Keratinocyte (primary cell): ENCODE measurements around the gene ZSWIM3. TPM values are rescaled to one million over a fixed set of nuclear protein-coding genes. Genes with fewer than 3 reads are reported as not detected.

Experiments used
- DNase-seq: peaks from one replicate; pipeline ENCODE4 v3.0.0-alpha.2; 2011; ENCODE audit warnings: low read depth, missing footprints, low spot score
- FAIRE-seq: peaks from 2 replicates; lab custom pipeline; 2011; peaks lifted over from hg19 to GRCh38; lab: Jason Lieb, UNC
- H2AFZ ChIP-seq: 2 replicates; pipeline ENCODE4 v1.6.0; 2012; ENCODE audit warnings: low read length, control low read depth, inconsistent platforms; ENCODE audit not compliant: control insufficient read depth
- H3K27ac ChIP-seq: 2 replicates; pipeline ENCODE4 v1.5.1; 2011; ENCODE audit warnings: low read length; ENCODE audit not compliant: control insufficient read depth, insufficient read depth
- H3K27me3 ChIP-seq: 3 replicates; pipeline ENCODE4 v1.6.0; 2011; ENCODE audit warnings: low read length; ENCODE audit not compliant: control insufficient read depth, insufficient read depth; ENCODE audit errors: extremely low read depth
- H3K36me3 ChIP-seq, 2 experiments: 2 replicates in 1 of 2; 3 replicates in 1 of 2; pipeline ENCODE4 v1.5.1; 2011; ENCODE audit warnings: low read length in 2 of 2, mild to moderate bottlenecking in 1 of 2; ENCODE audit not compliant: control insufficient read depth in 2 of 2, insufficient read depth in 2 of 2; ENCODE audit errors: extremely low read depth in 1 of 2
- H3K4me1 ChIP-seq: 3 replicates; pipeline ENCODE4 v1.5.1; 2011; ENCODE audit warnings: low read length; ENCODE audit not compliant: control insufficient read depth, insufficient read depth; ENCODE audit errors: extremely low read depth
- H3K4me2 ChIP-seq: 3 replicates; pipeline ENCODE4 v1.6.0; 2011; ENCODE audit warnings: low read depth, low read length; ENCODE audit not compliant: control insufficient read depth, insufficient read depth; ENCODE audit errors: extremely low read depth
- H3K4me3 ChIP-seq, 3 experiments: fragments of 200-600 bp in 1 of 3; sonication (generic) in 1 of 3; 2 replicates in 2 of 3; 3 replicates in 1 of 3; pipeline ENCODE4 v1.5.1; 2011 to 2016; ENCODE audit warnings: low read length in 3 of 3, mild to moderate bottlenecking in 3 of 3, control low read depth in 2 of 3, inconsistent platforms in 1 of 3, low read depth in 1 of 3, mixed read lengths in 1 of 3, mixed run types in 1 of 3, moderate library complexity in 1 of 3; ENCODE audit not compliant: control insufficient read depth in 2 of 3, insufficient read depth in 2 of 3; ENCODE audit errors: extremely low read depth in 1 of 3
- H3K79me2 ChIP-seq: 2 replicates; pipeline ENCODE4 v1.6.0; 2012; ENCODE audit warnings: low read length; ENCODE audit not compliant: control insufficient read depth, insufficient read depth
- H3K9ac ChIP-seq: 3 replicates; pipeline ENCODE4 v1.6.0; 2011; ENCODE audit warnings: low read length; ENCODE audit not compliant: control insufficient read depth, insufficient read depth; ENCODE audit errors: extremely low read depth
- H3K9me1 ChIP-seq: 3 replicates; pipeline ENCODE4 v1.6.0; 2011; ENCODE audit warnings: low read length; ENCODE audit not compliant: control insufficient read depth, insufficient read depth; ENCODE audit errors: extremely low read depth
- H3K9me3 ChIP-seq: 2 replicates; pipeline ENCODE4 v1.5.1; 2012; ENCODE audit warnings: low read depth, low read length; ENCODE audit not compliant: control insufficient read depth
- H4K20me1 ChIP-seq: 3 replicates; pipeline ENCODE4 v1.6.0; 2011; ENCODE audit warnings: low read length; ENCODE audit not compliant: control insufficient read depth, insufficient read depth; ENCODE audit errors: extremely low read depth
- EZH2 ChIP-seq: IDR thresholded peaks from one replicate; pipeline ENCODE4 v1.6.1; 2012; ENCODE audit warnings: inconsistent platforms, mild to moderate bottlenecking, low read length, moderate library complexity
- dilution Hi-C: fragments of 300-500 bp; cut with MboI; formaldehyde crosslinking; loops from one replicate; pipeline ENCODE4 v1.7.0; 2020; ENCODE audit warnings: low sequenced_read_pairs; ENCODE audit not compliant: extremely low pct_ligation_motif_present
- polyA plus RNA-seq, 5 experiments: library from polyadenylated mRNA; depleted of rRNA in 3 of 5; stranded (reverse) in 3 of 5; stranded (forward) in 1 of 5; unstranded in 1 of 5; fragments of >200 nt; gene quantifications; 1 replicate in 1 of 5; 2 replicates in 3 of 5; 3 replicates in 1 of 5; pipeline versions ENCODE4 v1.2.1 to v1.2.3, GENCODE V29; 2011 to 2012; ENCODE audit warnings: missing spikeins in 2 of 5, low read depth in 1 of 5, low replicate concordance in 1 of 5
- TF ChIP-seq, protein P1 (sequence below), 3 experiments: IDR thresholded peaks in 1 of 3; conservative IDR thresholded peaks in 1 of 3; optimal IDR thresholded peaks in 1 of 3; 2 replicates in 2 of 3; 3 replicates in 1 of 3; pipeline versions ENCODE3 to v1.5.1; 2011; ENCODE audit warnings: low read length in 3 of 3, mild to moderate bottlenecking in 3 of 3, moderate library complexity in 2 of 3, control low read depth in 1 of 3, inconsistent platforms in 1 of 3; ENCODE audit not compliant: insufficient read depth in 2 of 3; ENCODE audit errors: extremely low read depth in 1 of 3

ZSWIM3 gene
- polyA plus RNA-seq, 1 donor (not counting 4 experiments of a cell fraction or from before 2014, with no cell fraction given) = 2.0 TPM

DNA sequence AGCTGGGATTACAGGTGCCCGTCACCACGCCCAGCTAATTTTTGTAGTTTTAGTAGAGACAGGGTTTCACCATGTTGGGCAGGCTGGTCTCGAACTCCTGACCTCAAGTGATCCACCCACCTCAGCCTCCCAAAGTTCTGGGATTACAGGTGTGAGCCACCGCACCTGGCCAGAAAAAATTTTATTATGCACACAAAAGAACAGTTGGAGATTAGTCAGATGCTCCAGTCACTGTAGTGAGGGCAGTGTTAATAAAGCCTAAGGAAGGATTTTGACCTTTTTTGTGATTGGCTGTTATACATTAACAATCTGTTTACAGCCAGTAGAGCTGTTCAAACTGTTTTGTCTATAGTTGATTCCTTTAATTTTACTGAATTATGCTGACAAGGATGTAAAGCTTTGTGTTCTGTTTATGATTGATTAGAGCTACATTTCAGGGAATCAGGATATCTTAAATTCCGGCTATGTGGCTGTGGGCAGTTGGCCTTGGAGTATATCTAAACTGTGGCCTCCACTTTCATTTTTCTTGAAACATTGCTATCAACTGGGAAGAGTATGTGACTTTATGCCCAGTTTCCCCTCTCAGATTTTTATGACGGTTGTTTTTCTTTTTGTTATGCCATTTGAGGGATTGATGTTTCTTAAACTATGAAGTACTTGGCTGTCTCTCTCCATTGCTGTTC lies 9.9 kb downstream of the ZSWIM3 start:
- Histone ChIP-seq H3K79me2 (no peaks in the 10 kb centered on the region), H2AFZ (no peak overlapping the region), H3K9me1 (peaks cover 2% of the 10 kb centered on the region), H4K20me1 (no peaks in the 10 kb centered on the region), H3K9ac (peak overlapping the region; percentile 28), H3K27me3 (no peaks in the 10 kb centered on the region), H3K9me3 (no peaks in the 10 kb centered on the region), H3K4me3 (no peak overlapping the region), H3K36me3 (no peaks in the 10 kb centered on the region), H3K4me1 (peaks cover 18% of the 10 kb centered on the region), H3K27ac (peak overlapping the region; percentile 68), H3K4me2 (no peak overlapping the region)
- dilution Hi-C loops = no loop called here
- DNase-seq = no peak
- FAIRE-seq = no peak
- TF ChIP-seq EZH2 = no peak
- TF ChIP-seq, protein P1, sequence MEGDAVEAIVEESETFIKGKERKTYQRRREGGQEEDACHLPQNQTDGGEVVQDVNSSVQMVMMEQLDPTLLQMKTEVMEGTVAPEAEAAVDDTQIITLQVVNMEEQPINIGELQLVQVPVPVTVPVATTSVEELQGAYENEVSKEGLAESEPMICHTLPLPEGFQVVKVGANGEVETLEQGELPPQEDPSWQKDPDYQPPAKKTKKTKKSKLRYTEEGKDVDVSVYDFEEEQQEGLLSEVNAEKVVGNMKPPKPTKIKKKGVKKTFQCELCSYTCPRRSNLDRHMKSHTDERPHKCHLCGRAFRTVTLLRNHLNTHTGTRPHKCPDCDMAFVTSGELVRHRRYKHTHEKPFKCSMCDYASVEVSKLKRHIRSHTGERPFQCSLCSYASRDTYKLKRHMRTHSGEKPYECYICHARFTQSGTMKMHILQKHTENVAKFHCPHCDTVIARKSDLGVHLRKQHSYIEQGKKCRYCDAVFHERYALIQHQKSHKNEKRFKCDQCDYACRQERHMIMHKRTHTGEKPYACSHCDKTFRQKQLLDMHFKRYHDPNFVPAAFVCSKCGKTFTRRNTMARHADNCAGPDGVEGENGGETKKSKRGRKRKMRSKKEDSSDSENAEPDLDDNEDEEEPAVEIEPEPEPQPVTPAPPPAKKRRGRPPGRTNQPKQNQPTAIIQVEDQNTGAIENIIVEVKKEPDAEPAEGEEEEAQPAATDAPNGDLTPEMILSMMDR (optimal IDR thresholded peaks at IDR 0.05 in 1 of 3, IDR thresholded peaks at IDR 0.05 in 1 of 3, conservative IDR thresholded peaks at IDR 0.05 in 1 of 3; ENCODE audit: extremely low read depth in 1 of 3, insufficient read depth in 2 of 3, low read length in 3 of 3) = no peak

DNA sequence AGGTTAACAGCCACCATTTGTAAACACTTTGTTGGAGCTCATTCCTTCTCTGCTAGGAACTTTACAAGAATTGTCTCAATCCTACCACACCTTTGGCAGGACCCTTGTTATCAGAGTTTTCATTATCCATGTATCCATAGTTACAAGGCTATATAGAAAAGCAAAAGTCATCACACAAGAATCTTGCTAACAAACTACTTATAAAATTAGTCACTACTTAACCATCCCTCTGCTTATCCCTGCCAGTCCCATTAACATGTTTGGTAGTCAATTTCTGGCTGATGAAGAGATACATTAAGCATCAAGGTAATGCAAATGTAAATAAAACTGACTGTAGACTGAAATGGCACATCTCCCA lies 10.4 kb downstream of the ZSWIM3 start:
- peak overlapping the region; percentile 28 for H3K9ac ChIP-seq
- H3K4me2 ChIP-seq = no peak overlapping the region
- no peak overlapping the region for H3K4me3 ChIP-seq
- DNase-seq (no peak), FAIRE-seq (peak; percentile 59)
- H3K27ac ChIP-seq = peak overlapping the region; percentile 68
- H3K9me3 ChIP-seq = no peaks in the 10 kb centered on the region
- no peaks in the 10 kb centered on the region for H3K36me3 ChIP-seq
- no peak overlapping the region for H2AFZ ChIP-seq
- dilution Hi-C loops = no loop called here
- no peaks in the 10 kb centered on the region for H3K79me2 ChIP-seq
- TF ChIP-seq EZH2 = no peak
- TF ChIP-seq, protein P1 (optimal IDR thresholded peaks at IDR 0.05 in 1 of 3, IDR thresholded peaks at IDR 0.05 in 1 of 3, conservative IDR thresholded peaks at IDR 0.05 in 1 of 3; ENCODE audit: extremely low read depth in 1 of 3, insufficient read depth in 2 of 3, low read length in 3 of 3) = no peak
- H3K9me1 ChIP-seq = peaks cover 2% of the 10 kb centered on the region
- peaks cover 18% of the 10 kb centered on the region for H3K4me1 ChIP-seq
- H3K27me3 ChIP-seq = no peaks in the 10 kb centered on the region
- no peaks in the 10 kb centered on the region for H4K20me1 ChIP-seq
